Suppressor macrophage treated with lipopolysaccharide for 1 hour (primary cell): Measurements from ENCODE around the gene ADORA1.

ENCODE experiments used
- DNase-seq, 3 donors: peaks; one replicate each; pipeline ENCODE4 v3.0.0-alpha.2; 2020 to 2022

ADORA1 gene

GRCh38 chr1:203142684-203143408 lies 15.3 kb downstream of the ADORA1 start:
- no peak for DNase-seq

GRCh38 chr1:203143641-203144040 lies 16.1 kb downstream of the ADORA1 start:
- no peak for DNase-seq

DNA sequence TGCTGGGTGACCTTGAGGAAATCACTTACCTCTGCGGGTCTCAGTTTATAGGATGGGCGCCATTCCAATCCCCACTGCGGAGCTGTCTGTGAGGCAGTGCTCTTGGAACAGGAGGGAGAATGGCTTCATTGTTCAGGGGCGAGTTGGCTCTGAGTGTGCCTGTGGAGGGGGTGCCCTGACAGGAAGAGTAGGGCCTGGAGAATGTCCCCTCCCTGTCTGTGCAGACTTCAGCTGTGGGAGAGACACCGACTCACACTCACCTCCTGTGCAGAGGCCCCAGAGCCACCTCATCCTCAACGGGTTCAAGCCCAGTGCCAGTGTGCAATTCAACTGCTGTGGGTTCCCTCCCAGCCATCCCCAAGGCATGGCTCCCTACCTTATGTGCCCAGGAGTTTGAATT lies 17.1 kb downstream of the ADORA1 start:
- no peak for DNase-seq

- DNase-seq = no peak
Observed at GRCh38 chr1:203145321-203146041, 18.0 kb downstream of the ADORA1 start.

- no peak for DNase-seq
Observed at GRCh38 chr1:203146042-203146369, 18.5 kb downstream of the ADORA1 start.

GRCh38 chr1:203146537-203146936 lies 19.0 kb downstream of the ADORA1 start:
- no peak for DNase-seq

DNA sequence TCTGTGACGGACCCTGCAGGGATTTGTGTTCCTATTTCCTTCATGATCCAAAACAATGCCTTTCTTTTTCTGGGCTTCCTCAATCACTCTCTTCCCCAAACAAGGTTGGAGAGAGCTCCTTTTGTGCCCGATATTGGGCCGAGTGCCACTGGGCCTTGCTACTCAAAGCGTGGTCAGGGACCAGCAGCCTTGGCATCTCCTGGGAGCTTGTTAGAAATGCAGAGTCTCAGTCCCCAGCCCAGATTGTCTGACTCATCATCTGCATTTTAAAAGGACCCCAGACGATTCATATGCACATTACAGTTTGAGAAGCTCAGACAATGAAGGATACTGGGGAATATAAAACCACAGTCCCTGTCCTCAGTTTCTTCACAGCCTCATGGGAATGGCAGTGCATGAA lies 19.9 kb downstream of the ADORA1 start:
- no peak for DNase-seq

- DNase-seq = no peak
Observed at GRCh38 chr1:203148127-203148526, 20.6 kb downstream of the ADORA1 start.

- DNase-seq = no peak
Observed at GRCh38 chr1:203148579-203148978, 21.1 kb downstream of the ADORA1 start.

- no peak for DNase-seq
Observed at GRCh38 chr1:203149188-203149840, 21.8 kb downstream of the ADORA1 start.

DNA sequence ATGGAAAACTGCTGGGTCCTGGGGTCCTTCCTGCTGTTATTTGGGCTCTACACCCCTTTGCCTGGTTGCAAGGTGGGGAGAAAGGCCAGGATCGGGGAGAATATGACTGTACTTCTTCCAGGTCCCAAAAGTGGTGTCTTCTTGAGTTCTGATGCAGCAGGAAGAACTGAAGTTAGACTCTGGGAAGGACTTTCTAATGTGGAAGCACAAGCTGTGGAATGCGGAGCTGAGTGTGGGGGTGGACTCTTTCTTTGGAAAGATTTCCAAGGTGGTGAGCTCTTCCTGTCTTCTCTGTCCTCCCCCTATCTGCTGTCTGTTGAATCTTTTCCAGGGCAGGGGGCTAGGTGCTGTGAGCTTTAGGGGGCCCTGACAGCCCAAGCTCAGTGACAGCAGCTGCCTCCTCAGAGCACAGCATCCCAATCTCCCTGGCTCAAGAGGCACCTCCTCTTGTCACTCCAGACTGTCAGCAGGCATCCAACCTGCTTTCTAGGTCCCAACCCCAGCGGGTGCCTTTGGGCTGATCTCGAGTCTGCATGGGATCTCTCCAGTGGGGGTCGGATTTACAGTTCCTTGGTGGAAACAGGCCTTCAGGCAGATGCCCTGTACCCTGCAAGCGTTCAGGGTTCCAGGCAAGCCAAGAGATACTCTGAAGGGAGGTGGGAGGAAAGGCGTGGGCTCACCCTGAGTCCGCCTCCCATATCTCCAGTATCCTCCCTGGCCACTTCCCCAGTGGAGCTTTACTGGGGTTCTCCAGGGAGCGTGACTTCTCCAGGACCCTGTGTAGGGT lies 23.2 kb downstream of the ADORA1 start:
- no peak for DNase-seq

DNA sequence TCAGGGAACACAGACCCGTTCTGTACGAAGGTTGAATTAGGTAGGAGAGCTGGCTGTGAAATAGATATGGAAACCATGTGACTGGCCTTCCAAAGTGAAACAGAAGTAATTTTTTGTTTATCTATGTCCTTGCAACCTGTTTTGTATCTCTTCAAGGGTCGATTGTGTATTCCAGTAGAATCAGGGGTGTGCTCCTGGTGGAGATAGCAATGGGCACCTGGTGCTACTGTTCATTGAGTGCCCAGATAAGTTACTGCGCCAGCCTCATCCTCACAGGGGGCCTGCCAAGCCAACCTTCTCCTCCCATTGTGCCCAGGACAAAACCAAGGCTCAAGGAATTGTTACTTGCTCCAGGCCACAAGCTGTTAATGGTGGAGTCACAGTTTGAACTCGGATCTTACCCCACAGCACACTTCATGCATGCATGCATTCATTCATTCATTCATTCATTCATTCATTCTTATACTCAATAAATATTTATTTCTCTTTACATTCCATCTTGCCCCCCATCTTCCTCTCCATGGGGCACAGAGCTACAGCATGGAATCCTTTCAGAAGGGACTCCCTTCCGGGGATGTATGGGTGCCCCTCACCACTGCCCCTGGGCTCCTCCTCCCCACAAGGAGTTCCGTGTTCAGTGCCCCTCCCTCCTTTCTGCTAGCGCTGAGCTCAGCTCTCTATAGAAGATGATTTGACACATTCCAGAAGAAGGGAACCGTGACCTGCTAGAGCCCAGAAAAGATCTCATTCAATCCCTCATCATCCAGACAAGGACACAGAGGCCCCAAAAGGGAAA lies 24.0 kb downstream of the ADORA1 start:
- DNase-seq = no peak

GRCh38 chr1:203152158-203153034 lies 24.9 kb downstream of the ADORA1 start:
- DNase-seq = no peak

DNA sequence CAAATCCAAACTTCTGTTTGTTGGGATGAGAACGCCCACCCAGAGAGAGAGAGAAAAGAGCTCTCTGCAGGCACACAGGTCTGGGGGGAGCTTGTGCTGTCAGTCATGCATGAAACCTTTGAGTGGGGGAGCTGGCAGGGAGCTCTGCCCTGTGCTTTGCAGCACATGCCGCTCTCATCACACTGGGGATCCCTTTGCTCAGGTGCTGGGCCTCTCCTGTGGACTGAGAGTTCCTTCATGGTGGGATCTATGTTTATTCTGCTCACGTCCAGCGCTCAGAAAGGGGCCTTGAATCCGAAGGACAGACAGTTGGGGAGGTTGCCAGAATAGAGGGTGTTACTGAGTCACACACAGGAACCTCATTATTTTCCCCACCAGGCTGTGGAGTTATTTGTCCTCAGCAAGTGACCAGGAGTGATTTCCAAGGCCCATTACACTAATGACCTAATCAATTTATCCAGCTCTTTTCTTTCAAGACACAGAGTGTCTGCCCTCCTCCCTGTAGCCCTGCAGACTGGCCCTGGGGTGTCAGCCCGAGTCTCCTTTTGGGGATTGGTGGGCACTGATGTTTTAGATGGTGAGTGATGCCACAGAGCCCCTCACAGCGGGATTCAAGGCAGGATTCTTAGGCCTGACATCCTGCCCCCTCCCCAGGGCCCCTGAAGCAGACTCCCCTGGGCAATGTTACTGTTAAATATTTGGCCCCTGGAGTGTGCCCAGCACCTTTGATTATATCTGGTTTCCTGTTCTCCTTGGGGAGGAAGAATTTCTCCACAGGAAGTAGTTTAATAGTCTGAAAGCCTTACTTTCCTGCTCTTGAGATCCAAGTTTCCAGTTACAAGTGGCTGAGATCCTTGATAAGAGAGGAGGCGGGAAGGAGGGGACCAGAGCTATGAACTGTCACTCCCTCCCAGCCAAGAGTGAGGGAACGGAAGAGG lies 25.8 kb downstream of the ADORA1 start:
- DNase-seq = no peak

- DNase-seq = peak; percentile 39 to 49 (median 47)
Observed at GRCh38 chr1:203153989-203154821, 26.7 kb downstream of the ADORA1 start.

DNA sequence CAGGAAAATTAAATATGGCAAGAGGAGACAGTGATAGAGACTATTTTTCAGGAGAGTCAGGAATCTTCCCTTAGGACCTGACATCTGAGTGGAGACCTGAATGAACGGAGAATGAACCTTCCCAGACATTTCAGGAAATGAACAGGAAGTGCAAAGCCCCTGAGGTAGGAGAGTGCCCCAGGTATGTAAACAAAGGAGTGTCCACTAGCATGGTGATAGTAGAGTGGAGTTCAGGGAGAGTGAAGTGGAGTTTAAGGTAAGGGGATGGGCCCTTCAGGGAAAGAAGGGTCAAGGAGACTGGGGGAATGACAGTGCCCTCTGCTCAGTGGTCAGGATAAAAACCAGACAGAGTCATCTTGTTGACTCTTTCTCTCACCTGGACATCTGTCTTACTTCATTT lies 28.8 kb downstream of the ADORA1 start:
- DNase-seq = no peak

DNA sequence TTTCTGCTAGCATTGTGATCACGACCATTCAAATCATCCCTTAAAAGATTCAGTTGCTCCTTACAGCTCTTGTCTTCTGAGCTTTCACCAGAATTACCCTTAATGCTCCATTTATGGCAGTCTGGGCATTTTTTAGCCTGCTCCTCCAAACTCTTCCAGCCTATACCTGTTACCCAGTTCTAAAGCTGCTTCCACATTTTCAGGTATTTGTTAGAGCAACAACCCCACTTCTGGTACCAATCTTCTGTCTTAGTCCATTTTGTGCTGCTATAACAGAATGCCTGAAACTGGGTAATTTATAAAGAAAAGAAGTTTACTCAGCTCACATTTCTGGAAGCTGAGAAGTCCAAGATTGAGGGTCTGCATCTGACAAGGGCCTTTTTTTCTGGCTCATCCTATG lies 30.9 kb downstream of the ADORA1 start:
- DNase-seq = no peak

- DNase-seq = no peak
Observed at GRCh38 chr1:203158960-203159665, 31.6 kb downstream of the ADORA1 start.

DNA sequence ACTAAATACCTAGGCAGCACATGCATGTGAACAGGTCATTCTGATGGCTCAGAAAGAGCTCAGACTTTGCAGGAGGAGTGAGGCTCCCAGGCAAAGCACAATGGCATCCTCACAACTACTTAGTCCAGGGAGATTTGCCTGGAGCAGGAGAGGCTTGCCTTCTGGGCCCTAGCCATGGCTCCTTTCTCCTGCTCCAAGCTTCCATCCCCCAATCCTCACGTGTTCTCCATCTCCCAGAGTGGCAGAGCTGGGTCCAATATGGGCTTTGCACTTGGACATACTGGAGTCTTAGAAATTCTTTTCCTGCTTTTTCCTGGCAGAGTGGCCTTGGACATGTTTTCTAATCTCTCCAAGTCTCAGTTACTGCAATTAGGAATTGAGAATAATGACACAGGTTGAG lies 32.3 kb downstream of the ADORA1 start:
- no peak for DNase-seq
